NCI-H345 treated with DMSO at 0.1 percent for 48 hours (cell line): Measurements from ENCODE around the gene PRXL2A.
A peak's percentile ranks its signal among the peaks of the same experiment; 100 is the strongest.
"Not testable (repeated sequence)": the region's sequence is repeated elsewhere in the genome, so short reads cannot be mapped to it uniquely, and the experiment has no call there.

Experiments
- DNase-seq: peaks from one replicate; lab custom pipeline; 2025; ENCODE audit not compliant: unreplicated experiment; lab: John Stamatoyannopoulos, UW

The PRXL2A gene, protein sequence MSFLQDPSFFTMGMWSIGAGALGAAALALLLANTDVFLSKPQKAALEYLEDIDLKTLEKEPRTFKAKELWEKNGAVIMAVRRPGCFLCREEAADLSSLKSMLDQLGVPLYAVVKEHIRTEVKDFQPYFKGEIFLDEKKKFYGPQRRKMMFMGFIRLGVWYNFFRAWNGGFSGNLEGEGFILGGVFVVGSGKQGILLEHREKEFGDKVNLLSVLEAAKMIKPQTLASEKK

DNA sequence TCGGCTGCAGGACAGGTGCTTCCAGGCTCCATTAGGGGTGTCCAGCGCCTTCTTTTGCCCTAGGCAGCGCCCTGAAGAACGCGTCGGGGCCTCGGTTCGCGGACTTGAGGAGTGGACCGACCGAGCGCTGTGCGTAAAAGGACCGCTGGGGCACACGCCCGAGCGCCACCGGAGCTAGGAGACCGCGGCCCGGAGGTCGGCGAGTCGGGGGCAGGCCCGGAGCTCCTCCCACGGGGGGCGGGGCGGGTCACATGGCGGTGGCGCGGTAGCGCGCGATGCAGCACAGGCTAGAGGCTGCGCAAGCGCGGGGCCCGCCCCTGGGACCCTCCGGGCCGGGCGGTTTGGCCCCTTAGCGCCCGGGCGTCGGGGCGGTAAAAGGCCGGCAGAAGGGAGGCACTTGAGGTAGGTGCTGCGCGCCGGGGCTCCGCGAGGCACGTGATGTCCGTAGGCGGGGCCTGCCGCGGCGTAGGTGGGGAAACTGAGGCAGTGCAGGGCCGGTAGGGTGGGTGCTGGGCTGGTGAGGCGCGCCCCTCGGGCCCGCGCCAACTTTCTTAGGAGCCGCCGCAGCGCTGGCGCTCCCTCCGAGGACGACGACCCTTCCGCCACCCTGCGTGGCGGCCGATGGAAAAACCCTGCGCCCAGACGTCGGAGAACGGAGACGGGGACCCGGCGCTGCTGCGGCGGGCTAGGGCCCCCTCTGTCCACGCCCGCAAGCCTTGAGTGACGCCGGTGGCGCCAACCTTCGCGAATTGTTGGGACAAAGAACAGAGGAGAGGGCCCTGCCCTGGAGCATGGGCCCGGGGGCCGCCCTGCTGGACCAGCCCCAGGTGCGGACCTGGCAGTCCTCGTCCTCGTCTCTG is at the start of gene PRXL2A:
Gene PRXL2A (plus strand): TSS at position 310 of the 860 bp plus-strand sequence. CDS start 11,917 bp downstream, outside the sequence.
- peak; percentile 47 for DNase-seq

GRCh38 chr10:80358925-80359324 is 49.4 kb upstream of the PRXL2A start:
- not testable (repeated sequence) for DNase-seq

DNA sequence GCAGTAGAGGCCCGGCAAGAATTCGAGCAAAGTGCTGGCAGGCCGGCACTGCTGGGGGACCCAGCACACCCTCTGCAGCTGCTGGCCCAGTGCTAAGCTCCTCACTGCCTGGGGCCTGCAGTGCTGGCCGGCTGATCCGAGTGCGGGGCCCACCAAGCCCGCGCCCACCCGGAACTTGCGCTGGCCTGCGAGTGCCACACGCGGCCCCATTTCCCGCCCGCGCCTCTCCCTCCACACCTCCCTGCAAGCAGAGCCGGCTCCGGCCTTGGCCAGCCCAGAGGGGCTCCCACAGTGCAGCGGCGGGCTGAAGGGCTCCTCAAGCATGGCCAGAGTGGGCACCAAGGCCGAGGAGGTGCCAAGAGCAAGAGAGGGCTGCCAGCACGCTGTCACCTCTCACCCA is 48.7 kb upstream of the PRXL2A start:
- DNase-seq, result no peak

DNA sequence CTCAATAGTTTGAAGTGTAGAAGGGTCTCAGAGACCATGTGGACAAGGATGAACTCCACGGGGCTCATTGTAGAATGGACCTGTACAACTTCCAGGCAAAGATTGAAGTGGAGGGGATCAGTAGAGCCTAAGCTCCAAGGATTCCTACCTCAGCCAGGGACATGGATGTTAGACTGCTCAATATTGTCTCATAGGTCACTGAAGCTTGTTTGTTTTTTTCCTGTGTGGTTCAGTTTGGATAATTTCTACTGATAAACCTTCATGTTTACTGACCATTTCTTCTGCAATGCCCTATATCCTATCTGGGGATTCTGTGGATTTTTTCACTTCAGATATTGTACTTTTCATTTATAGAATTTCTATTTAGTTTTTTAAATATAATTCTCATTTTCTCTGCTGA is 42.8 kb upstream of the PRXL2A start:
- no peak for DNase-seq

GRCh38 chr10:80371467-80371866 is 36.9 kb upstream of the PRXL2A start:
- DNase-seq, result no peak

DNA sequence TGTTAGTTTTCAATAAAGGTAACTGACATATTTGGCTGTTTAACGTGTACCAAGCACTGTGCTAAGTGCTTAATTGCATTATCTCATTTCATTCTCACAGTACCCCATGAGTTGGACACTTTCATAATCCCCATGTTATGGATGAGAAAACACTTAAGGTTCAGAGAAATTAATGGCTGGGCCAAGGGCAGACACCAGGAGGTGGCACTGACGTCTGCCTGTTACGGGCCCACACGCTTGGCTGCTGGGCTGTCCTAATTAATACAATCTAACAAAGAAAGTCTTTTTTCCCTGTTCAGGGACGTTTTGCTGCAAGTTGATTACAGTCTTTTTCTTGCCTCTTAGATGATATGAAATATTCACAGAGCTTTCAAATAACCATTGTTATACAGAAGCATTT is 35.7 kb upstream of the PRXL2A start:
- no peak for DNase-seq

GRCh38 chr10:80373502-80373901 is 34.8 kb upstream of the PRXL2A start:
- DNase-seq, result no peak

- DNase-seq, result no peak
Measured at GRCh38 chr10:80379701-80380100, 28.6 kb upstream of the PRXL2A start.

- DNase-seq, result no peak
Measured at GRCh38 chr10:80380185-80380584, 28.2 kb upstream of the PRXL2A start.

DNA sequence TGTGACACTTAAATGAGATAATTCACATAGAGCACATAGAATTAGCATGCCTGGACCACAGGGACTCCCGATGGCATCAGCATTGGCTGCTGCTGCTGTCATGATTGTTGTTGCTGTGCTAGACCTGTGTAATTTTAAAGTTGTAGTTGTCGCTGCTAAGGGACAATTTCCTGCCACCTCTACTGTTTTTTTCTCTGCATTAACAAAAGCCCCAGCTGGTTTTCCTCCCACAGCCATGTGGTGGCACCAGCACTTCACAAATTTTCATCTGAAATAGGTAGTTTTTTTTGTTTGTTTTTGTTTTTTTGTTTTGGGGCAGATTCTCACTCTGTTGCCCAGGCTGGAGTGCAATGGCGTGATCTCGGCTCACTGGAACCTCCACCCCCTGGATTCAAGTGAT is 25.4 kb upstream of the PRXL2A start:
- DNase-seq, result no peak

DNA sequence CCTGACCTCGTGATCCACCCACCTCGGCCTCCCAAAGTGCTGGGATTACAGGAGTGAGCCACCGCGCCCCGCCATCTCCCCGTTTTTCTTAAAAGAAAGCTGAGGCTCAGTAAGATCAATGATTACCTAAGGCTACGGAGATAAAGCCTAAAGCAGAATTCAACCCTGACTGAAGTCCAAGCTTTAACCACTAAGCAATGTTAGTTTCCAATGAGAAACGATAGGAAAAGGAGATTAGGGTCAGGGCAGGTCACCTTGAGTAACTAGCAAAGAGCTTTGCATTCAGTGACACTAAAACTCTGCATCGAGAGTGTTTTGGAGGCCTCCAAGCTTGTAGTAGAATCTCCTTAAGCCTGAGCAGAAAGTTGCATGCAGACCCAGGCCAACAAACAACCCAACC is 17.6 kb upstream of the PRXL2A start:
- no peak for DNase-seq

- DNase-seq, result no peak
Measured at GRCh38 chr10:80392250-80392649, 16.1 kb upstream of the PRXL2A start.

- no peak for DNase-seq
Measured at GRCh38 chr10:80394358-80394916, 13.9 kb upstream of the PRXL2A start.

GRCh38 chr10:80397014-80397413 is 11.3 kb upstream of the PRXL2A start:
- DNase-seq, result no peak

DNA sequence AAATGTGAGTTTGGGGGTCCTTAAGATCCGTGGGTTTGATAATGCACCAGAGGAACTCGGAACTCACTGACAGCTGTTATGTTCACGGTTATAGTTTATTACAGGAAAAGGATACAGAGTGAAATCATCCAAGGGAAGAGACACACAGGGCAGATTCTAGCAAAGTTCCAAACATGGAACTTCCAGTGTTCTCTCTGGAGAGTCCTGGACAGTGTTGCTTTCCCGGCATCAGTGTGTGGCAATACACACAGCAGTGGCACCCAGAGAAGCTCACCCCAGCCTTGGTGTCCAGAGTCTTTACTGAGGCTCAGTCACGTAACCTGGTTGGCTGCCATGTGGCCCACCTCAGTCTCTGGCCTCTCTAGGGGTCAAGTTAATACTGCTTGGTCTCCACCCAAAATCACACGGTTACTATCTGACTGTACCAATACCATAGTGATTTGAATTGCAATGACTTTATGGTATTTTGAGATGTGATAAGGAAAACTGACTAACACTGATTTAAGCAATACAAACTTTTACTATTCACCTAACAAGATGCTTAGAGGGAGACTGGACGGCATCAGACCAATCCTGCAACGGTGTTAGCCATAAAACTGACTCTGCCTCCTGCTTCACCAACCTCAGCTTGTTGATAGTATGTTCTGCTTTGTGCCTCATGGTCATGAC is 8.1 kb upstream of the PRXL2A start:
- no peak for DNase-seq

- no peak for DNase-seq
Measured at GRCh38 chr10:80405035-80405434, 3.3 kb upstream of the PRXL2A start.

GRCh38 chr10:80405626-80406025 is 2.7 kb upstream of the PRXL2A start:
- no peak for DNase-seq

GRCh38 chr10:80406204-80406603 is 2.1 kb upstream of the PRXL2A start:
- DNase-seq, result no peak

- DNase-seq, result no peak
Measured at GRCh38 chr10:80407812-80408241, 524 bp upstream of the PRXL2A start.

- no peak for DNase-seq
Measured at GRCh38 chr10:80409121-80409520, 770 bp downstream of the PRXL2A start.

DNA sequence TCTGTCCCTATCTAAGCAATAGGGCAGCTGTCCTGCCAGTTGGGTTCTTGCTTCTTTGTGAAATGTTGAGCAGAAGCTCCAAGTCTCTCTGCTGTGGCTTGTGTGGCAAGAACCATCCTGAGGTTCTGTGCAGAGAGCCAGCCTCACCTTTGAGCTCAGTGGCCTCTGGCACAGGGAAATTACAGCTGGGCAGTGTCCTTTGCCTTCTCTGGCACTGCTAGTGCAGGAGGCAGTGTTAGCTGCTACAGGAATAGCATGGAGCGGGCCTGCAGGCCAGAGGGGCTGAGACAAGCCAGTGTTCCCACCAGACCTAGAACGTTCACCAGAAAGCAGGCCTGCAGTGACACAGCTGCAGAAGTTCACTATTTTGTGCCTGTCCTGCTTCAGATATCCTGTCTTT is 1.8 kb downstream of the PRXL2A start:
- no peak for DNase-seq
